ENCODE results near the gene PDXP.
"Not testable (repeated sequence)": the region's sequence is repeated elsewhere in the genome, so short reads cannot be mapped to it uniquely, and the experiment has no call there.

The PDXP gene, protein sequence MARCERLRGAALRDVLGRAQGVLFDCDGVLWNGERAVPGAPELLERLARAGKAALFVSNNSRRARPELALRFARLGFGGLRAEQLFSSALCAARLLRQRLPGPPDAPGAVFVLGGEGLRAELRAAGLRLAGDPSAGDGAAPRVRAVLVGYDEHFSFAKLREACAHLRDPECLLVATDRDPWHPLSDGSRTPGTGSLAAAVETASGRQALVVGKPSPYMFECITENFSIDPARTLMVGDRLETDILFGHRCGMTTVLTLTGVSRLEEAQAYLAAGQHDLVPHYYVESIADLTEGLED

GRCh38 chr22:37658133-37659065 is at the start of gene PDXP:
PDXP (plus strand) TSS chr22:37658723; CDS start chr22:37658783, 60 bp downstream.
- peak; percentile 96 for DNase-seq

DNA sequence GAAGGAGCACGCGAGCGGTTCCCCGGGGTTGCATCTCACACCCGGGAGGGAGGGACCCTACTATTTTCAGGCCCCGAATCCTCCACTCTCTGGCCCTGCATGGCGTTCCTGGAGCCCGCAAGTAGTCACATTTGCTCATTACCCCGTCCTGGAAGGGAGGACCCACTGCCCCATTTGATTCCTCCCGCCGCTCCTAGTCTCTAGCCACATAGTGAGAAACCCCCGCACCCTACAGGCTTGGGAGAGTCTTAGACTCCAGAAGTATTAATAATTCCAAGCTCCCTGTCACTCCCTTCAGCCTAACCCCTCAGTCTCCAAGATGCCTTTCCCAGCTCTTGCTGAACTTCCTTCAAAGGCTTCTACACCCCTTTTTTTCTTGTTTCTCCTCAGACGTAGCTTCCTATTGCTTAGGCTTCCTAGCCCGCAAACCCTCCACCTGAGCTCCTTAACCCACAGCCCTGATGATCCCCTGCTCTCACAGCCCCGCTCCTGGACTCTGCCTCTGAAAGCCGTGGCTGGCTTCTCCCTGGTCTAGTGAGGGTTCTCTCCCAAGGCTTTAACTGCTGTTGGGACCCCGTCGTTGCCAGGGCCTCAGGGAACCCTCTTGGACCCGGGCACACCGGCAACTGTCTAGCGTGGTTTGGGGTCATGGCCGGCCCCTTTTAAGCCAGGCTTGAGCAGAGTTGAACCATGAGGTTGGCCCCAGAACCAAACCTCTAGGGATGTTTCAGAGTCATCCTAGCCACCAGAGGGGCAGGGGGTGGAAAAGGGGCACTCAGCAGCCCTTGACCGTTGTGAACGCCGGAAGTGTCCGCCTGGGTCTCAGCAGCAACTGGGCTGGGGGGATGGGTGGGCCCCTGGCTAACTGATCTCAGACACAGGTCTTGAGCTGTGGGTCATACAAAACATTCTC is 49.0 kb upstream of the PDXP start:
- no peak for DNase-seq

GRCh38 chr22:37610153-37610475 is 48.4 kb upstream of the PDXP start:
- DNase-seq = not testable (repeated sequence)

GRCh38 chr22:37610480-37611129 is 47.9 kb upstream of the PDXP start:
- DNase-seq = no peak

- DNase-seq = no peak
Observed at GRCh38 chr22:37611207-37611606, 47.3 kb upstream of the PDXP start.

- no peak for DNase-seq
Observed at GRCh38 chr22:37616201-37617083, 42.1 kb upstream of the PDXP start.

DNA sequence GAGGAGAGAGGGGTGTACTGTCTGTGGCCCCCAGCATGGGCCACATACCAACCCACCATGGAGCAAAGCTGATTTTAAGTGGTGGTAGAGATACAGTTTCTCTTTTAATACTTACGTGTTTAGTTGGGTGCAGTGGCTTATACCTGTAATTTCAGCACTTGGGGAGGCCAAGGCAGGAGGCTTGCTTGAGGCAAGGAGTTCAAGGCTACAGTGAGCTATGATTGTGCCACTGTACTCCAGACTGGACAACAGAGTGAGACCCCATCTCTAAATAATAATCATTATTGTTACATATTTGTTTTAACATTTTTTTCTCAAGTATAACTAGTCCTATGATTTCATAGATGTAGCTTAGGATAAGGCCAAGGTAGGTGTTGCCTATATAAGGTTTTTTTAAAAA is 41.1 kb upstream of the PDXP start:
- DNase-seq = no peak

DNA sequence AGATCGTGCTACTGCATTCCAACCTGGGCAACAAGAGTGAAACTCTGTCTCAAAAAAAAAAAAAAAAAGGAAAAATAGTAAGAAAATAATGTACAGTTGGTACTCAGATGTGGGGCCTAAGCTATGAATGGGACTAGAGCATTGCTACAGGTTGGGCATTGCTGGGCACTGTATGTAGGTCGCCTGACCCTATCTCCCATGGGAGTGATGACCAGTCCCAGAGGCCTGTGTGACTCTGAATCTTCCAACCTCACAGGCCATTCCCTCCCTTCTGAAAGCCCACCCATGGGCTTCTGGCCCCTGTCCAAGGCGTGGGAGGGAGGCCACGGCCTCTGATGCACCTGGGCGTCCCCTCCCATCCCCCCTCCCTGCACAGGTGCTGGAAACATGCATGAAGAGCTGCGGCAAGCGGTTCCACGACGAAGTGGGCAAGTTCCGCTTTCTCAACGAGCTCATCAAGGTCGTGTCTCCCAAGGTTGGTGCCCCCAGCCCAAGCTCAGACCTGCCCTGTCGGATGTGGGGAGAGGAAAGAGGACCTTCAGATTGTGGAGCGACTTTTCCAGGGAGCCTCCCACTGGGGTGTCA is 40.4 kb upstream of the PDXP start:
- no peak for DNase-seq

DNA sequence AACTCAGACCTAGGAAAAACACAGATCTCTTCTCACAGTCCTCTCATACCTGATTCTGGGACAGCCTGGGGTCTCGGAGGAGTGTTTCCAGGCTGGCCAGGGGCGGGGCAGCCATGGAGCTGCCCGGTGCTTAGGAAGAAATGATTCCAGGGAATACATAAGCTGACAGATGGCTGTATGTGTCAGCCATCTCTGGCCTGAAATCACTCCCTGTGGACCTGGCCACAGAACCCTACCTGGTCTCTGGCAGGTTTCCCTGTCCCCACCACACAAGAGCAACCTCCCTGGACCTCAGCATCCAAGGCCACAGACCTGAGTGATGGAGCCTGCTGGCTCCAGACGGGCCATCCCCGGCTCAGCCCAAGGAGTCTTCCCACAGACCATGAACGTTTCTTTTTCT is 39.8 kb upstream of the PDXP start:
- DNase-seq = no peak

GRCh38 chr22:37619991-37620390 is 38.5 kb upstream of the PDXP start:
- no peak for DNase-seq

- no peak for DNase-seq
Observed at GRCh38 chr22:37621352-37621860, 37.1 kb upstream of the PDXP start.

DNA sequence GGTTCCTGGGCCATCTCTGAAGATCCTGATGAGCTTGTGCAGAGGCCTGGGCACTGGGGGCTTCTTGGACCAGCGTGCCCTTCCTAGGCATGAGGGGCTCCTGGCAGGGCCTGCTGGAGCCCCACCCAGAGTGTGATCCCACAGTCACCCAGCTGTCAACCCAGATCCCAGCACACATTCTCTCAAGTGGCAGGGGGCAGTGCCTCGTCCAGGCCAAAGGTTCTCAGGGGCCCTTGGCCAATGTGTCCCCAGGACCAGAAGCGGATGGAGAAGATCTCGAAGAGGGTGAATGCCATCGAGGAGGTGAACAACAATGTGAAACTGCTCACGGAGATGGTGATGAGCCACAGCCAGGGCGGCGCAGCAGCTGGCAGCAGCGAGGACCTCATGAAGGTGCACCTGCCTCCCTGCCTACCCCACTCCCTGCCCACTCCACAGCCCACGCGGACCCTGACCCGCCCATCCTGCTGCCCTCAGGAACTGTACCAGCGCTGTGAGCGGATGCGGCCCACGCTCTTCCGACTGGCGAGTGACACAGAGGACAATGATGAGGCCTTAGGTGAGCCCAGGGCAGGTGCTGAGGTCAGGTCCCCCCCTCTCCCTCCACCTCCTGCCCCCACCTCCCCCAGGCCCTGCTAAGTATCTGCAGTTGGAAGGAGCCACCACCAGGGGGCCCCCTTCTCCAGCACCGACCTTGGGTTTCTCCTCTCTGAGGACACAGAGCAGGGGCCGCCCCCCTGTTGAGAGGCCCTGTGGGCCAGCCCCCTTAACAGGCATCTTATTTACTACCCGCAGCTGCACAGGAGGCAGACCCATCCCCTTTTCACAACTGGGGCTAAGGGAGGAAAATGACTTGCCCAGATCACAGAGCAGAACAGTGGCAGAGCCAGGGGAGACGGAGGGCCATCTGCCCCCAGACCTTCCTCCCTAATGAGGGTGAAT is 35.2 kb upstream of the PDXP start:
- DNase-seq = no peak

GRCh38 chr22:37624017-37624365 is 34.5 kb upstream of the PDXP start:
- no peak for DNase-seq

DNA sequence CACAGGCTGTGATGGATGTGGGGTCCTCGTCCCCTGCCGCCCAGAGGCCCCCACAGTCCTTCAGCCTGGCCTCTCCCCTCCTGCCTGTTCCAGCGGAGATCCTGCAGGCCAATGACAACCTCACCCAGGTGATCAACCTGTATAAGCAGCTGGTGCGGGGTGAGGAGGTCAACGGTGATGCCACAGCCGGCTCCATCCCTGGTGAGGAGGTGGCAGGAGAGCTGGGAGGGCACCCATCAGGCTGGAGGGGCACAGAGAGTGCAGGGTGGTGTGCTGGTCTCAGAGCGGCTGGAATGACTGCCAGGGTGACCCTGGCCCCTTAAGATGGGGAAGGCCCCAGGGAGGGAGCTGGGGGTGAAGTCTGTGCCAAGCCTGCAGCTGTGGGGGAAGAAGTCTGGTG is 33.6 kb upstream of the PDXP start:
- DNase-seq = no peak

DNA sequence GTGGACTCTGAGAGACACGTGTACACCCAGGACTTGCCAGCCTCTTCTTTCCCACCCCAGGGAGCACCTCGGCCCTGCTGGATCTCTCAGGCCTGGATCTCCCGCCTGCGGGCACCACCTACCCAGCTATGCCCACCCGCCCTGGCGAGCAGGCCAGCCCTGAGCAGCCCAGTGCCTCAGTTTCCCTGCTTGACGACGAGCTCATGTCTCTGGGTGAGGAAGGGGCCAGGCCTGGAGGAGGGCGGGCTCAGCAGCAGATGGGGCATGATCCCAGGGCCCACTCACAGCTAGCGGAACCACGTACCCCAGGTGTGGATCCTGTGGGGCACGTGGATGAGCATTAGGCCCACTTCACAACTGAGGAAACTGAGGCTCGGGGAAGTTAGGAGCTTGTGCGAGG is 32.8 kb upstream of the PDXP start:
- DNase-seq = no peak

DNA sequence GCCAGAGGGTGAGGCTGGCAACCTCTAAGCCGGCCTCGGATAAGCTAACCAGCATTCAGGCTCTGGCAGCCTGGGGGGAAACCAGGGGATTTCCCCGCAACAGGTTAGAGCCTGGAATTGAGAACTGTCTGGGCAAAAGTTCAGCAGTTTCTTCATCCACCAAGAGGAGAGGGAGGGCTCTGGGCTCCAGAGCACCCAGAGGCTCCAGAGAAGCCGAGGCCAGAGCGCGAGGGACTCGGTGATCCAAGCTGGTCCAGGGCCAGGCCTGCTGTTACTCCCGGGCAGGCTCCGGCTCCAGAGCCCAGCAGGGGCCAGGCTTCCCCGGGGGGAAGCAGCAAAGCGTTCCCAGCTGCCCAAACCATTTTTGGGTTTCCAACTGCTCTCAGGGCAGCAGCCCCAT is 32.4 kb upstream of the PDXP start:
- DNase-seq = no peak

DNA sequence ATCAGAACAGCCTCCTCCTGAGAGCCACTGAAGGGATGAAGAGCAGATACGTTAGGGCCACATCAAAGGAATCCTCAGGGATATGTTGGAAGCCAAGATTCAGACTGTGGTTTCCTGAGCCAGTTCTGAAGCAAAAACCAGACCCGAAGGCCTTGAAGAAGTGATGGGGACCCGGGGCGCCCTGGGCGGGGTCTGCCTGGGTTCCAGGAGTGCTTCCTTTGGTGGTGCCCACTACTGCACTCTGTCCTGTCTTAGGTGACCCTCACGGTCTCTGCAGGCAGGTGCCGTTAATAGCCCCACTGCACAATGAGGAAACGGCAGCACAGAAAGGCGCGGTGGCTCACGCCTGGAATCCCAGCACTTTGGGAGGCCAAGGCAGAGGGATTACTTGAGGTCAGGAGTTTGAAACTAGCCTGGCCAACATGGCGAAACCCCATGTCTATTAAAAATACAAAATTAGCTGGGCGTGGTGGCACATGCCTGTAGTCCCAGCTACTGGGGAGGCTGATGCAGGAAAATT is 31.9 kb upstream of the PDXP start:
- DNase-seq = no peak

DNA sequence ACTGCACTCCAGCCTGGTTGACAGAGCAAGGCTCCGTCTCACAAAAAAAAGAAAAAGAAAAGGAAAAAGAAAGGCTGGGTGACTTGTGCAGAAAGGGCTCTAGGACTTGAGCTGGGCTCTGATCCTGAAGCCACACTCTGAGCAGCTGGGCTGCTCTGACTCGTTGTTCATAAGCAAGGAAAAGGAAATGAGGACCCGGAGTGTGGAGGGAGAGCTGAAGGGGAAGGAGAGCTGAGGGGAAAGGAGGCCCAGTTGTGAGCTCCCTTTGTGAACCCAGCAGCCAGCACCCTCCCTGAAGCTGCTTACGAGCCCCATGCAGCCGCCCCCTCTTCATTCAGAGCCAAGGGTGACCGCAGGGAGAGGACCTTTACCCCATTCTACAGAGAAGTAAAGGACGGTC is 31.4 kb upstream of the PDXP start:
- DNase-seq = no peak

DNA sequence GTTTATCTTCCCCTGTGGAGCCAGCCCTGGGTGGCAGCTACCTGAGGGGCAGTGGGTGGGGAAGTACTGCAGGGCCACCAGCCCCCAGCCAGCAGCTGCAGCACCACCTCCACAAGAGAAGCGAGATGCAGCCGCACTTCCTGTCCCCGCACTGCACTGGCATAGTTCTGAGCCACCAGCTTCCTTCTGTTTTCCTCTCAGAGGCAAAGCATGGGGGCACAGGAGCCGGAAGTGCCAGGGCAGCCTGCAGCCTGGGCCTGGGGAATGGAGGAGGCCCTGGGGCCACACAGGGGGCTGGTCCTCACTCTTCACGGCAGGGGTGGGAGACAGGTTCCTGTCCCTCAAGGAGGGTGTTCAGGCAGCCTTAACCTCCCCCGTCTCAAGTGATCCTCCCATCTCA is 31.0 kb upstream of the PDXP start:
- no peak for DNase-seq

- DNase-seq = no peak
Observed at GRCh38 chr22:37628830-37629229, 29.7 kb upstream of the PDXP start.

Measured in NCI-H226 (cell line).